ENCODE data around the gene CTIF.

DNA sequence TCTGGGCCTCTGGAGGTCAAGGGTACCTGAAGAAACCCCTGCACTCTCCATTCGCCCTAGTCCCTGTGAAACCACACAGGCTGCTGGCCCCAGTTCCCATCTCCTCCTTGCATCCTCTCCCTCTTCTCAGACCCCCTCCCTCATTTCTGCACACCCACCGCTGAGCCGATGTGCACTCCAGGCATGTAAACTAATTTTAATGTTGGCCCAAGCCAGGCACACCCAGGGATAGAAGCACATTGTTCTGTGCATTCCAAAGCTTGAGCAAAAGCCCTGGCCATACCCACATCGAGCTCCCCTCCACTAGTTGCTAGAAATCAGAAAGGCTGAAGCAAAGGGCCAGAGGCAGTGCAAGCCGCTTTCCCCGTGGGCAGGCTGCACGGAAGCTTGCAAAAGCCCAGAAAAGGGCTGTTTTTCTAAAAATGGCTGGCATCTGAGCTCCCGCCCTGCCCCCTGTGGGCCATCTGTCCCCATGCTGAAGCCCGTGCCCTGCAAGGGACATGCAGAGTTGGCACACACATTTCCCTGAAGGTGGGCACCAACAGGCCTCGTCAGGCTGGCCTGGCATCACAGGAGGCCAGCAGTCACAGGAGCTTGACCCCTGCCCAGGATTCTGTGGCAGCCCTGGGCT, 230.3 kb downstream of the CTIF start:
- TF ChIP-seq, protein P1, sequence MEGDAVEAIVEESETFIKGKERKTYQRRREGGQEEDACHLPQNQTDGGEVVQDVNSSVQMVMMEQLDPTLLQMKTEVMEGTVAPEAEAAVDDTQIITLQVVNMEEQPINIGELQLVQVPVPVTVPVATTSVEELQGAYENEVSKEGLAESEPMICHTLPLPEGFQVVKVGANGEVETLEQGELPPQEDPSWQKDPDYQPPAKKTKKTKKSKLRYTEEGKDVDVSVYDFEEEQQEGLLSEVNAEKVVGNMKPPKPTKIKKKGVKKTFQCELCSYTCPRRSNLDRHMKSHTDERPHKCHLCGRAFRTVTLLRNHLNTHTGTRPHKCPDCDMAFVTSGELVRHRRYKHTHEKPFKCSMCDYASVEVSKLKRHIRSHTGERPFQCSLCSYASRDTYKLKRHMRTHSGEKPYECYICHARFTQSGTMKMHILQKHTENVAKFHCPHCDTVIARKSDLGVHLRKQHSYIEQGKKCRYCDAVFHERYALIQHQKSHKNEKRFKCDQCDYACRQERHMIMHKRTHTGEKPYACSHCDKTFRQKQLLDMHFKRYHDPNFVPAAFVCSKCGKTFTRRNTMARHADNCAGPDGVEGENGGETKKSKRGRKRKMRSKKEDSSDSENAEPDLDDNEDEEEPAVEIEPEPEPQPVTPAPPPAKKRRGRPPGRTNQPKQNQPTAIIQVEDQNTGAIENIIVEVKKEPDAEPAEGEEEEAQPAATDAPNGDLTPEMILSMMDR (IDR thresholded peaks at IDR 0.05; ENCODE audit: poor library complexity, severe bottlenecking) = no peak
- TF ChIP-seq POLR2AphosphoS5 (IDR thresholded peaks at IDR 0.05) (no peak), EZH2 (IDR thresholded peaks at IDR 0.05; ENCODE audit: borderline replicate concordance, insufficient read depth, low read length, poor library complexity, severe bottlenecking) (no peak), EP300 (conservative IDR thresholded peaks at IDR 0.05; ENCODE audit: poor library complexity, severe bottlenecking) (no peak), TAF1 (IDR thresholded peaks at IDR 0.05; ENCODE audit: low read depth) (no peak)
- TF ChIP-seq, protein P2, sequence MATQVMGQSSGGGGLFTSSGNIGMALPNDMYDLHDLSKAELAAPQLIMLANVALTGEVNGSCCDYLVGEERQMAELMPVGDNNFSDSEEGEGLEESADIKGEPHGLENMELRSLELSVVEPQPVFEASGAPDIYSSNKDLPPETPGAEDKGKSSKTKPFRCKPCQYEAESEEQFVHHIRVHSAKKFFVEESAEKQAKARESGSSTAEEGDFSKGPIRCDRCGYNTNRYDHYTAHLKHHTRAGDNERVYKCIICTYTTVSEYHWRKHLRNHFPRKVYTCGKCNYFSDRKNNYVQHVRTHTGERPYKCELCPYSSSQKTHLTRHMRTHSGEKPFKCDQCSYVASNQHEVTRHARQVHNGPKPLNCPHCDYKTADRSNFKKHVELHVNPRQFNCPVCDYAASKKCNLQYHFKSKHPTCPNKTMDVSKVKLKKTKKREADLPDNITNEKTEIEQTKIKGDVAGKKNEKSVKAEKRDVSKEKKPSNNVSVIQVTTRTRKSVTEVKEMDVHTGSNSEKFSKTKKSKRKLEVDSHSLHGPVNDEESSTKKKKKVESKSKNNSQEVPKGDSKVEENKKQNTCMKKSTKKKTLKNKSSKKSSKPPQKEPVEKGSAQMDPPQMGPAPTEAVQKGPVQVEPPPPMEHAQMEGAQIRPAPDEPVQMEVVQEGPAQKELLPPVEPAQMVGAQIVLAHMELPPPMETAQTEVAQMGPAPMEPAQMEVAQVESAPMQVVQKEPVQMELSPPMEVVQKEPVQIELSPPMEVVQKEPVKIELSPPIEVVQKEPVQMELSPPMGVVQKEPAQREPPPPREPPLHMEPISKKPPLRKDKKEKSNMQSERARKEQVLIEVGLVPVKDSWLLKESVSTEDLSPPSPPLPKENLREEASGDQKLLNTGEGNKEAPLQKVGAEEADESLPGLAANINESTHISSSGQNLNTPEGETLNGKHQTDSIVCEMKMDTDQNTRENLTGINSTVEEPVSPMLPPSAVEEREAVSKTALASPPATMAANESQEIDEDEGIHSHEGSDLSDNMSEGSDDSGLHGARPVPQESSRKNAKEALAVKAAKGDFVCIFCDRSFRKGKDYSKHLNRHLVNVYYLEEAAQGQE (IDR thresholded peaks at IDR 0.05; ENCODE audit: borderline replicate concordance) = no peak

Measured in neural cell (in vitro differentiated cells).